T-helper 22 cell (primary cell): ENCODE results near the gene IP6K3.

ENCODE experiments used
- DNase-seq: peaks from one replicate; pipeline ENCODE4 v3.0.0-alpha.2; 2020; ENCODE audit warnings: low read depth

Gene IP6K3

DNA sequence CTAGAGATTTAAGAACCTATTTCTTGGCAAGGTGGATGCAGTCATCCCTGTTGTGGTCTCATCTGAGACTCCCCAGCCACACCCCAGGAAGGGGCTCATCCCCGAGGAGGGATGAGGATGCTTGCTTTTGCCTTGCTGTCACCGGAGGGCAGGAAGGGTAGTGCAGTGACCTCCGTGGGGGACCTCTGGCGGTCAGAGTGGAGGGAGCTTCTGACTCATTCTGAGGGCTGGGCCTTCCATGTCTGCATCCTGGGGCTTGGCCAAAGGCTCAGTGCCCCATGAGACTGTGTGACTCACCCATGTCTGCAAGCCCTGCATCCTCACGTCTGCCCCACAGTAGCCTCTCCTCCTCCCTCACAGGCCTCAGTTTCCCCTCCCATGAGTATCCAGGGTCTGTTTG lies 73.9 kb downstream of the IP6K3 start:
- no peak for DNase-seq

DNA sequence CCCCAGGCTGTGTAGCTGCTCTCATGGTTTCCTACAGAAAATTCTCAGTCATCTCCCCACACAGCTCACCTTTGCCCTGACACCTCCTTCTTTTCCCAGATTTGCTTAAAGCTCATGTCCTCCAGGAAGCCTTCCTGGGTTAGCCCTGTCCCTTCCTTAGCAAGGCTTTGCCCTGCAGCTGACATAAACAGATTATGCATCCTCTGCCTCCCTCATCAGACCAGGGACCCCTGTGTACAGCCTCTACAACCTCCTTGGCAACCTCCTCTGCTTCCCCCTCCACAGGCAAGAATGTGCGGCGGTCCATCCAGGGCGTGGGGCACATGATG lies 75.0 kb downstream of the IP6K3 start:
- no peak for DNase-seq
